Right renal cortex interstitium (tissue), 3 donors: Measurements from ENCODE around the gene SEC14L1. TPM values are rescaled to one million over a fixed set of nuclear protein-coding genes. Genes with fewer than 3 reads are reported as not detected.
A peak's percentile ranks its signal among the peaks of the same experiment; 100 is the strongest.
"Not testable (repeated sequence)": the region's sequence is repeated elsewhere in the genome, so short reads cannot be mapped to it uniquely, and the experiment has no call there.

Source experiments
- DNase-seq, 3 donors: peaks; one replicate each; pipeline ENCODE4 v3.0.0-alpha.2; 2013; ENCODE audit warnings: low read depth in 3 of 3, low spot score in 2 of 3
- polyA plus RNA-seq, 3 donors: library from polyadenylated mRNA; unstranded; fragments of 120-200 nt; gene quantifications; one replicate each; pipeline ENCODE4 v1.2.1, GENCODE V29; 2013; ENCODE audit not compliant: insufficient read length in 3 of 3

The SEC14L1 gene
- polyA plus RNA-seq, 3 donors = 92.5 to 101 (median 97.3) TPM

- peak; percentile 88 to 98 (median 97) for DNase-seq
Observed at GRCh38 chr17:77140166-77140877, 447 bp upstream of the SEC14L1 start.

- DNase-seq = no peak
Observed at GRCh38 chr17:77141846-77142449, 1.2 kb downstream of the SEC14L1 start.

- no peak for DNase-seq
Observed at GRCh38 chr17:77142689-77143088, 1.9 kb downstream of the SEC14L1 start.

- DNase-seq = no peak
Observed at GRCh38 chr17:77143306-77143705, 2.5 kb downstream of the SEC14L1 start.

GRCh38 chr17:77144227-77144626 lies 3.5 kb downstream of the SEC14L1 start:
- no peak for DNase-seq

GRCh38 chr17:77145224-77145611 lies 4.4 kb downstream of the SEC14L1 start:
- DNase-seq = no peak

GRCh38 chr17:77145612-77146245 lies 5.0 kb downstream of the SEC14L1 start:
- DNase-seq = peak in 1 of 3 donors; percentile 77

GRCh38 chr17:77146246-77146632 lies 5.5 kb downstream of the SEC14L1 start:
- DNase-seq = no peak

GRCh38 chr17:77146882-77147281 lies 6.1 kb downstream of the SEC14L1 start:
- DNase-seq = no peak

- DNase-seq = no peak
Observed at GRCh38 chr17:77147357-77147801, 6.6 kb downstream of the SEC14L1 start.

GRCh38 chr17:77148077-77148939 lies 7.5 kb downstream of the SEC14L1 start:
- no peak for DNase-seq

GRCh38 chr17:77148940-77149510 lies 8.3 kb downstream of the SEC14L1 start:
- no peak for DNase-seq

- DNase-seq = no peak
Observed at GRCh38 chr17:77150196-77150595, 9.4 kb downstream of the SEC14L1 start.

- DNase-seq = no peak
Observed at GRCh38 chr17:77151186-77151585, 10.4 kb downstream of the SEC14L1 start.

GRCh38 chr17:77152056-77152455 lies 11.3 kb downstream of the SEC14L1 start:
- DNase-seq = not testable (repeated sequence)

GRCh38 chr17:77153472-77153871 lies 12.7 kb downstream of the SEC14L1 start:
- DNase-seq = no peak

- no peak for DNase-seq
Observed at GRCh38 chr17:77153999-77154586, 13.3 kb downstream of the SEC14L1 start.

GRCh38 chr17:77155125-77155524 lies 14.4 kb downstream of the SEC14L1 start:
- no peak for DNase-seq

- not testable (repeated sequence) for DNase-seq
Observed at GRCh38 chr17:77157766-77158165, 17.0 kb downstream of the SEC14L1 start.
